ENCODE results near the gene TAS2R40.

The TAS2R40 gene

GRCh38 chr7:143233816-143234532, 12.1 kb downstream of the TAS2R40 start:
- DNase-seq (ENCODE audit: low read depth): no peak
- no peak overlapping the region for H3K4me3 ChIP-seq (ENCODE audit: low read depth, low read length)
- TF ChIP-seq CTCF (IDR thresholded peaks at IDR 0.05; ENCODE audit: low read depth, low read length, missing control alignments): no peak

GRCh38 chr7:143234533-143234875, 12.7 kb downstream of the TAS2R40 start:
- no peak for TF ChIP-seq CTCF (IDR thresholded peaks at IDR 0.05; ENCODE audit: low read depth, low read length, missing control alignments)
- no peak for DNase-seq (ENCODE audit: low read depth)
- H3K4me3 ChIP-seq (ENCODE audit: low read depth, low read length): no peak overlapping the region

- DNase-seq (ENCODE audit: low read depth): no peak
- no peak for TF ChIP-seq CTCF (IDR thresholded peaks at IDR 0.05; ENCODE audit: low read depth, low read length, missing control alignments)
- no peak overlapping the region for H3K4me3 ChIP-seq (ENCODE audit: low read depth, low read length)
Measured at GRCh38 chr7:143235561-143235960, 13.7 kb downstream of the TAS2R40 start.

- no peak for DNase-seq (ENCODE audit: low read depth)
- no peak overlapping the region for H3K4me3 ChIP-seq (ENCODE audit: low read depth, low read length)
- no peak for TF ChIP-seq CTCF (IDR thresholded peaks at IDR 0.05; ENCODE audit: low read depth, low read length, missing control alignments)
Measured at GRCh38 chr7:143236408-143236990, 14.7 kb downstream of the TAS2R40 start.

GRCh38 chr7:143237366-143237765, 15.5 kb downstream of the TAS2R40 start:
- H3K4me3 ChIP-seq (ENCODE audit: low read depth, low read length): no peak overlapping the region
- no peak for TF ChIP-seq CTCF (IDR thresholded peaks at IDR 0.05; ENCODE audit: low read depth, low read length, missing control alignments)
- no peak for DNase-seq (ENCODE audit: low read depth)

GRCh38 chr7:143238289-143238980, 16.6 kb downstream of the TAS2R40 start:
- no peak for TF ChIP-seq CTCF (IDR thresholded peaks at IDR 0.05; ENCODE audit: low read depth, low read length, missing control alignments)
- H3K4me3 ChIP-seq (ENCODE audit: low read depth, low read length): no peak overlapping the region
- DNase-seq (ENCODE audit: low read depth): no peak

Data from GM12864 (cell line).